H1 (cell line): Measurements from ENCODE around the gene PHTF1. TPM values are rescaled to one million over a fixed set of nuclear protein-coding genes. Genes with fewer than 3 reads are reported as not detected.

Source experiments
- BACH1 ChIP-seq: IDR thresholded peaks from 2 replicates; pipeline ENCODE4 v1.6.1; 2012; ENCODE audit warnings: low read length, improper control_type of control experiment
- CBX5 ChIP-seq: fragments of 300-800, 300-1000 bp; sonication (generic); IDR thresholded peaks from 2 replicates; pipeline ENCODE4 v1.7.1; 2016; ENCODE audit warnings: antibody characterized with exemption, low read length, low read depth
- CHD7 ChIP-seq: fragments of 300-600 bp; sonication (generic); IDR thresholded peaks from 2 replicates; pipeline ENCODE4 v1.7.1; 2012; ENCODE audit warnings: low read length, moderate library complexity, mild to moderate bottlenecking, inconsistent platforms; ENCODE audit not compliant: insufficient replicate concordance
- CTCF ChIP-seq, 3 experiments: IDR thresholded peaks; 1 replicate in 2 of 3; 2 replicates in 1 of 3; pipeline versions ENCODE4 v1.5.1 to v1.6.1; 2011; ENCODE audit warnings: low read length in 3 of 3, mild to moderate bottlenecking in 3 of 3, inconsistent platforms in 2 of 3, low read depth in 1 of 3, moderate library complexity in 1 of 3; ENCODE audit not compliant: insufficient read depth in 1 of 3; ENCODE audit errors: control extremely low read depth in 1 of 3
- HDAC2 ChIP-seq, 2 experiments: fragments of 300-600 bp in 1 of 2; sonication (generic) in 1 of 2; IDR thresholded peaks; 2 replicates each; pipeline ENCODE4 v1.6.1; 2011 to 2012; ENCODE audit warnings: low read depth in 2 of 2, low read length in 2 of 2, mild to moderate bottlenecking in 2 of 2, moderate library complexity in 2 of 2, borderline replicate concordance in 1 of 2, inconsistent platforms in 1 of 2
- KDM1A ChIP-seq: fragments of 200-600, 300-600 bp; sonication (generic); IDR thresholded peaks from 2 replicates; pipeline ENCODE4 v1.7.1; 2016; ENCODE audit warnings: mild to moderate bottlenecking, low read length, borderline replicate concordance
- RFX5 ChIP-seq: IDR thresholded peaks from 2 replicates; pipeline ENCODE4 v1.6.1; 2011; ENCODE audit warnings: low read depth, low read length, improper control_type of control experiment, borderline replicate concordance
- SP1 ChIP-seq: IDR thresholded peaks from 2 replicates; pipeline ENCODE4 v1.6.1; 2011; ENCODE audit warnings: low read depth, low read length
- SP2 ChIP-seq: IDR thresholded peaks from 2 replicates; pipeline ENCODE4 v1.6.1; 2012; ENCODE audit warnings: mild to moderate bottlenecking, low read length, inconsistent platforms
- polyA plus RNA-seq, 7 experiments: library from polyadenylated mRNA; depleted of rRNA in 3 of 7; stranded (reverse) in 5 of 7; unstranded in 2 of 7; fragments of >200 nt in 5 of 7; fragments of 200-250 nt in 2 of 7; gene quantifications; 1 replicate in 5 of 7; 2 replicates in 1 of 7; 4 replicates in 1 of 7; pipeline versions ENCODE4 v1.2.1 to v1.2.3, GENCODE V29; 2011 to 2013; ENCODE audit warnings: missing spikeins in 2 of 7, mixed read lengths in 2 of 7
- total RNA-seq: library from RNA; stranded (reverse); fragmentation: NEBNext Ultra II Directional; extraction: Animal tissue kit (Norgen Biotek cat#: 25700); gene quantifications from 2 replicates; pipeline ENCODE4 v1.2.1, GENCODE V29; 2021

Gene PHTF1
- total and polyA plus RNA-seq, 2 of the 8 experiments (the other 6 are each of a cell fraction or from before 2014, with no cell fraction given): 9.1 to 26.9 TPM

- no peak for TF ChIP-seq CHD7
- TF ChIP-seq SP1: no peak
- no peak for TF ChIP-seq CBX5
- TF ChIP-seq HDAC2 (IDR thresholded peaks at IDR 0.05; ENCODE audit: borderline replicate concordance in 1 of 2, low read depth in 2 of 2, low read length in 2 of 2): no peak
- TF ChIP-seq SP2: no peak
- no peak for TF ChIP-seq CTCF (IDR thresholded peaks at IDR 0.05; ENCODE audit: control extremely low read depth in 1 of 3, insufficient read depth in 1 of 3, low read depth in 1 of 3, low read length in 3 of 3)
- no peak for TF ChIP-seq BACH1
- no peak for TF ChIP-seq RFX5
- no peak for TF ChIP-seq KDM1A
These were observed 18.3 kb upstream of the PHTF1 start (continued) for GRCh38 chr1:113777561-113777960.
